ENCODE data around the gene KCNC2.

Gene KCNC2

GRCh38 chr12:75041472-75041871 lies 168.2 kb downstream of the KCNC2 start:
- Histone ChIP-seq H3K9me3 (ENCODE audit: control insufficient read depth, low read length) (no peaks in the 10 kb centered on the region), H3K36me3 (ENCODE audit: control insufficient read depth, insufficient read depth, low read length) (no peaks in the 10 kb centered on the region), H3K27me3 (ENCODE audit: control insufficient read depth, insufficient read depth, low read length) (no peaks in the 10 kb centered on the region), H3K9ac (ENCODE audit: low read length) (no peak overlapping the region), H3K4me3 (ENCODE audit: low read length) (no peak overlapping the region), H3K4me1 (ENCODE audit: control insufficient read depth, insufficient read depth, low read length) (no peaks in the 10 kb centered on the region)

GRCh38 chr12:75020068-75020557 lies 189.5 kb downstream of the KCNC2 start:
- no peaks in the 10 kb centered on the region for H3K4me1 ChIP-seq (ENCODE audit: control insufficient read depth, insufficient read depth, low read length)
- no peak overlapping the region for H3K4me3 ChIP-seq (ENCODE audit: low read length)
- no peaks in the 10 kb centered on the region for H3K27me3 ChIP-seq (ENCODE audit: control insufficient read depth, insufficient read depth, low read length)
- peaks cover 5% of the 10 kb centered on the region for H3K9me3 ChIP-seq (ENCODE audit: control insufficient read depth, low read length)
- H3K36me3 ChIP-seq (ENCODE audit: control insufficient read depth, insufficient read depth, low read length) = no peaks in the 10 kb centered on the region
- H3K9ac ChIP-seq (ENCODE audit: low read length) = no peak overlapping the region

GRCh38 chr12:75011120-75011519 lies 198.5 kb downstream of the KCNC2 start:
- H3K4me3 ChIP-seq (ENCODE audit: low read length) = no peak overlapping the region
- no peak overlapping the region for H3K9ac ChIP-seq (ENCODE audit: low read length)
- H3K4me1 ChIP-seq (ENCODE audit: control insufficient read depth, insufficient read depth, low read length) = no peaks in the 10 kb centered on the region
- no peaks in the 10 kb centered on the region for H3K9me3 ChIP-seq (ENCODE audit: control insufficient read depth, low read length)
- H3K36me3 ChIP-seq (ENCODE audit: control insufficient read depth, insufficient read depth, low read length) = no peaks in the 10 kb centered on the region
- H3K27me3 ChIP-seq (ENCODE audit: control insufficient read depth, insufficient read depth, low read length) = no peaks in the 10 kb centered on the region

GRCh38 chr12:75007133-75007532 lies 202.5 kb downstream of the KCNC2 start:
- Histone ChIP-seq H3K4me1 (ENCODE audit: control insufficient read depth, insufficient read depth, low read length) (no peaks in the 10 kb centered on the region), H3K36me3 (ENCODE audit: control insufficient read depth, insufficient read depth, low read length) (no peaks in the 10 kb centered on the region), H3K9ac (ENCODE audit: low read length) (no peak overlapping the region), H3K4me3 (ENCODE audit: low read length) (no peak overlapping the region), H3K9me3 (ENCODE audit: control insufficient read depth, low read length) (no peaks in the 10 kb centered on the region), H3K27me3 (ENCODE audit: control insufficient read depth, insufficient read depth, low read length) (no peaks in the 10 kb centered on the region)

- no peaks in the 10 kb centered on the region for H3K9me3 ChIP-seq (ENCODE audit: control insufficient read depth, low read length)
- H3K4me1 ChIP-seq (ENCODE audit: control insufficient read depth, insufficient read depth, low read length) = no peaks in the 10 kb centered on the region
- H3K9ac ChIP-seq (ENCODE audit: low read length) = no peak overlapping the region
- H3K4me3 ChIP-seq (ENCODE audit: low read length) = no peak overlapping the region
- no peaks in the 10 kb centered on the region for H3K27me3 ChIP-seq (ENCODE audit: control insufficient read depth, insufficient read depth, low read length)
- no peaks in the 10 kb centered on the region for H3K36me3 ChIP-seq (ENCODE audit: control insufficient read depth, insufficient read depth, low read length)
These were observed 209.5 kb downstream of the KCNC2 start for GRCh38 chr12:75000120-75000519.

GRCh38 chr12:74999474-74999873 lies 210.2 kb downstream of the KCNC2 start:
- H3K9ac ChIP-seq (ENCODE audit: low read length) = no peak overlapping the region
- no peak overlapping the region for H3K4me3 ChIP-seq (ENCODE audit: low read length)
- H3K4me1 ChIP-seq (ENCODE audit: control insufficient read depth, insufficient read depth, low read length) = no peaks in the 10 kb centered on the region
- H3K9me3 ChIP-seq (ENCODE audit: control insufficient read depth, low read length) = no peaks in the 10 kb centered on the region
- no peaks in the 10 kb centered on the region for H3K27me3 ChIP-seq (ENCODE audit: control insufficient read depth, insufficient read depth, low read length)
- no peaks in the 10 kb centered on the region for H3K36me3 ChIP-seq (ENCODE audit: control insufficient read depth, insufficient read depth, low read length)
